K562 (cell line): ENCODE data around the gene PRSS12. TPM values are rescaled to one million over a fixed set of nuclear protein-coding genes. Genes with fewer than 3 reads are reported as not detected.

Experiments
- C11orf30 ChIP-seq: fragments of 450-650 bp; IDR thresholded peaks from 2 replicates; pipeline ENCODE4 v1.6.1; 2016; ENCODE audit warnings: low read depth, mild to moderate bottlenecking
- CBFA2T2 ChIP-seq: fragments of 450-650 bp; conservative IDR thresholded peaks from 2 replicates; pipeline ENCODE4 v1.6.1; 2017; ENCODE audit warnings: mild to moderate bottlenecking
- ELF1 ChIP-seq: fragments of 200-800 bp; sonication (Bioruptor generic); IDR thresholded peaks from 2 replicates; pipeline ENCODE4 v1.6.1; 2016; ENCODE audit warnings: missing genetic modification characterization, missing compliant biosample characterization
- FOXK1 ChIP-seq: sonication (generic); formaldehyde crosslinking; IDR thresholded peaks from 2 replicates; pipeline ENCODE4 v1.8.0; 2022; ENCODE audit warnings: missing genetic modification reagents, mild to moderate bottlenecking, borderline replicate concordance
- FOXM1 ChIP-seq, 2 experiments: fragments of 450-650 bp in 1 of 2; sonication (generic) in 1 of 2; formaldehyde crosslinking in 1 of 2; IDR thresholded peaks; 2 replicates each; pipeline versions ENCODE4 v1.6.1 to v1.9.0; 2017 to 2022; ENCODE audit warnings: low read depth in 2 of 2, mild to moderate bottlenecking in 2 of 2, missing genetic modification reagents in 1 of 2, moderate library complexity in 1 of 2
- HMGN3 ChIP-seq: IDR thresholded peaks from 2 replicates; pipeline ENCODE4 v1.6.1; 2011; ENCODE audit warnings: borderline replicate concordance, low read depth, mild to moderate bottlenecking, mixed read lengths, low read length; ENCODE audit not compliant: insufficient read length; ENCODE audit errors: extremely low read depth
- POLR2AphosphoS2 ChIP-seq: IDR thresholded peaks from 2 replicates; pipeline ENCODE4 v1.6.1; 2012; ENCODE audit warnings: low read length, improper control_type of control experiment
- RBM39 ChIP-seq: fragments of 200-400 bp; formaldehyde crosslinking; optimal IDR thresholded peaks from 2 replicates; pipeline ENCODE3; 2018; ENCODE audit warnings: low read depth, low read length
- SMAD2 ChIP-seq: fragments of 150-350 bp; IDR thresholded peaks from 2 replicates; pipeline ENCODE4 v1.6.1; 2014; ENCODE audit warnings: low read depth, mild to moderate bottlenecking, low read length
- XRCC4 ChIP-seq: IDR thresholded peaks from one replicate; pipeline ENCODE4 v1.6.1; 2011; ENCODE audit not compliant: insufficient read depth, insufficient read length; ENCODE audit errors: extremely low read depth
- ZNF274 ChIP-seq: IDR thresholded peaks from 2 replicates; pipeline ENCODE4 v1.6.1; 2011; ENCODE audit warnings: low read depth, mild to moderate bottlenecking, low read length, moderate library complexity, borderline replicate concordance
- ZNF408 ChIP-seq: fragments of 250-450 bp; sonication (Bioruptor Pico); IDR thresholded peaks from 2 replicates; pipeline ENCODE4 v1.4.0; 2020; ENCODE audit warnings: low read depth, mild to moderate bottlenecking, moderate library complexity
- ZNF696 ChIP-seq: fragments of 250-450 bp; sonication (Bioruptor Pico); conservative IDR thresholded peaks from 2 replicates; pipeline ENCODE4 v1.4.0; 2020; ENCODE audit warnings: mild to moderate bottlenecking, moderate library complexity
- polyA plus RNA-seq, 8 experiments: library from polyadenylated mRNA; depleted of rRNA in 4 of 8; stranded (reverse) in 5 of 8; unstranded in 3 of 8; fragments of >200 nt; fragmentation: Nextera tagmentation in 2 of 8; fragmentation: Illumina TruSeq in 1 of 8; extraction: Ambion mirVana in 2 of 8; extraction: Trizol in 1 of 8; gene quantifications; 2 replicates each; pipeline versions ENCODE4 v1.2.1 to v1.2.3, GENCODE V29; 2011 to 2014; ENCODE audit warnings: inconsistent platforms in 1 of 8, missing spikeins in 1 of 8
- total RNA-seq, 7 experiments: library from RNA; depleted of rRNA in 6 of 7; stranded (reverse); fragments of >200 nt in 6 of 7; fragmentation: Illumina TruSeq in 2 of 7; extraction: Trizol in 2 of 7; gene quantifications; 2 replicates each; pipeline versions ENCODE4 v1.2.1 to v1.2.3, GENCODE V29; 2011 to 2021; ENCODE audit warnings: low replicate concordance in 1 of 7
- TF ChIP-seq, protein P1 (sequence below), 2 experiments: fragments of 450-650 bp in 1 of 2; sonication (generic) in 1 of 2; formaldehyde crosslinking in 1 of 2; IDR thresholded peaks in 1 of 2; conservative IDR thresholded peaks in 1 of 2; 2 replicates each; pipeline versions ENCODE4 v1.6.1 to v1.8.1; 2016 to 2023; ENCODE audit warnings: mild to moderate bottlenecking in 2 of 2, moderate library complexity in 2 of 2, inconsistent platforms in 1 of 2, missing genetic modification reagents in 1 of 2
- TF ChIP-seq, protein P2 (sequence below): fragments of 250-450 bp; sonication (Bioruptor Pico); IDR thresholded peaks from 2 replicates; pipeline ENCODE4 v1.8.0; 2021; ENCODE audit warnings: borderline replicate concordance, mild to moderate bottlenecking, moderate library complexity; ENCODE audit not compliant: poor library complexity, severe bottlenecking
- TF ChIP-seq, protein P3 (sequence below): fragments of 450-650 bp; formaldehyde crosslinking; IDR thresholded peaks from 2 replicates; pipeline ENCODE4 v1.4.0; 2022; ENCODE audit warnings: missing genetic modification characterization
- TF ChIP-seq, protein P4 (sequence below): IDR thresholded peaks from 3 replicates; pipeline ENCODE4 v1.6.1; 2011; ENCODE audit warnings: borderline replicate concordance, mild to moderate bottlenecking; ENCODE audit not compliant: insufficient read length, insufficient read depth
- TF ChIP-seq, protein P5 (sequence below): fragments of 450-650 bp; formaldehyde crosslinking; IDR thresholded peaks from 2 replicates; pipeline ENCODE4 v1.4.0; 2022; ENCODE audit warnings: missing genetic modification characterization
- TF ChIP-seq, protein P6 (sequence below): fragments of 450-650 bp; IDR thresholded peaks from 2 replicates; pipeline ENCODE4 v1.6.1; 2018; ENCODE audit warnings: mild to moderate bottlenecking, low read depth; ENCODE audit not compliant: partially characterized antibody

The PRSS12 gene
- total and polyA plus RNA-seq, 9 of the 15 experiments (the other 6 are each of a cell fraction or from before 2014, with no cell fraction given) = 0.06 to 0.11 (median 0.09) TPM; not detected in 6

DNA sequence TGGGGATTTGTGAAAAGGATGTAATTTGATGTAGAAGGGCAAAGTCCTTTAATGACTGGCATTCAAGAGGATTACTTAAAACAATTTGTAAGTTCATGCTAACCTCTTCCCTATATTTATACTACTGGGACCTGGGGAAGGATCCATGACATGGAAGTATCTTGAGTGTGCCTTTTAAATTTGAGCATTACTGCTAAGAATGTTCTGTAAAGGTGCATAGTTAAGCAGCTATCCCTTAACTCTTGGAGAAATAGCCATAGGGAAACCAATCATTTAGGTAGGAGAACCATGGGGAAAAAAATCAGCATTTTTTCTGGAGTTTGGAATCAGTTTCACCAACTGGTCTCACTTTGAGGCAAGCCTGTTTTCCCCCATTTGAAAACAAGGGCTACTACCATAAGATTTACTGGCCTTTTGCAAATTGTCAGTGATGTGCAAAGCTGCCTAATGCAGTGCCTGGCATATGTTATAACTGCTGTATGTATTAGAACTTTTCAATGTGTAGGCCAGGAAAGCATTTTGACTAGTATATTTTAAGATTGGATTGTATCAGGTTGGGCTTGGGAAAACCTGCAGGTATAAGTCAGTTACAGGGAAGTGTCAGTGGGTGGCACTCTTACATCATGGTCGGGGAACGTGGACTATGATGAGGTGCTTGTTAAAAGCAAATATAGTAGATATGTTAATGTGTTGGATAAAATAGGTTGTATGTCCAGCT lies 72.1 kb downstream of the PRSS12 start (continued):
- TF ChIP-seq HMGN3 (no peak), FOXK1 (CRISPR knock-in tag) (no peak), ZNF408 (CRISPR knock-in tag) (no peak), XRCC4 (no peak), ZNF696 (CRISPR knock-in tag) (no peak), ZNF274 (no peak), C11orf30 (no peak), SMAD2 (no peak), POLR2AphosphoS2 (peak; percentile 89; the same call in 1 of the 2 replicates), CBFA2T2 (no peak), ELF1 (tag) (no peak), FOXM1 (IDR thresholded peaks at IDR 0.05; ENCODE audit: low read depth) (no peak), FOXM1 (CRISPR knock-in tag; IDR thresholded peaks at IDR 0.05; ENCODE audit: low read depth) (no peak), RBM39 (no peak)
- TF ChIP-seq, protein P1, sequence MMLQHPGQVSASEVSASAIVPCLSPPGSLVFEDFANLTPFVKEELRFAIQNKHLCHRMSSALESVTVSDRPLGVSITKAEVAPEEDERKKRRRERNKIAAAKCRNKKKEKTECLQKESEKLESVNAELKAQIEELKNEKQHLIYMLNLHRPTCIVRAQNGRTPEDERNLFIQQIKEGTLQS (IDR thresholded peaks at IDR 0.05) = peak; percentile 37
- TF ChIP-seq, protein P1 (CRISPR knock-in tag; conservative IDR thresholded peaks at IDR 0.05) = no peak
- TF ChIP-seq, protein P2, sequence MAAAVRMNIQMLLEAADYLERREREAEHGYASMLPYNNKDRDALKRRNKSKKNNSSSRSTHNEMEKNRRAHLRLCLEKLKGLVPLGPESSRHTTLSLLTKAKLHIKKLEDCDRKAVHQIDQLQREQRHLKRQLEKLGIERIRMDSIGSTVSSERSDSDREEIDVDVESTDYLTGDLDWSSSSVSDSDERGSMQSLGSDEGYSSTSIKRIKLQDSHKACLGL = no peak
- TF ChIP-seq, protein P3, sequence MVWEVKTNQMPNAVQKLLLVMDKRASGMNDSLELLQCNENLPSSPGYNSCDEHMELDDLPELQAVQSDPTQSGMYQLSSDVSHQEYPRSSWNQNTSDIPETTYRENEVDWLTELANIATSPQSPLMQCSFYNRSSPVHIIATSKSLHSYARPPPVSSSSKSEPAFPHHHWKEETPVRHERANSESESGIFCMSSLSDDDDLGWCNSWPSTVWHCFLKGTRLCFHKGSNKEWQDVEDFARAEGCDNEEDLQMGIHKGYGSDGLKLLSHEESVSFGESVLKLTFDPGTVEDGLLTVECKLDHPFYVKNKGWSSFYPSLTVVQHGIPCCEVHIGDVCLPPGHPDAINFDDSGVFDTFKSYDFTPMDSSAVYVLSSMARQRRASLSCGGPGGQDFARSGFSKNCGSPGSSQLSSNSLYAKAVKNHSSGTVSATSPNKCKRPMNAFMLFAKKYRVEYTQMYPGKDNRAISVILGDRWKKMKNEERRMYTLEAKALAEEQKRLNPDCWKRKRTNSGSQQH (CRISPR knock-in tag) = 0 out of 2 replicates have a peak, but pooled peaks have one; percentile 19
- TF ChIP-seq, protein P4, sequence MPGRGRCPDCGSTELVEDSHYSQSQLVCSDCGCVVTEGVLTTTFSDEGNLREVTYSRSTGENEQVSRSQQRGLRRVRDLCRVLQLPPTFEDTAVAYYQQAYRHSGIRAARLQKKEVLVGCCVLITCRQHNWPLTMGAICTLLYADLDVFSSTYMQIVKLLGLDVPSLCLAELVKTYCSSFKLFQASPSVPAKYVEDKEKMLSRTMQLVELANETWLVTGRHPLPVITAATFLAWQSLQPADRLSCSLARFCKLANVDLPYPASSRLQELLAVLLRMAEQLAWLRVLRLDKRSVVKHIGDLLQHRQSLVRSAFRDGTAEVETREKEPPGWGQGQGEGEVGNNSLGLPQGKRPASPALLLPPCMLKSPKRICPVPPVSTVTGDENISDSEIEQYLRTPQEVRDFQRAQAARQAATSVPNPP = no peak
- TF ChIP-seq, protein P5, sequence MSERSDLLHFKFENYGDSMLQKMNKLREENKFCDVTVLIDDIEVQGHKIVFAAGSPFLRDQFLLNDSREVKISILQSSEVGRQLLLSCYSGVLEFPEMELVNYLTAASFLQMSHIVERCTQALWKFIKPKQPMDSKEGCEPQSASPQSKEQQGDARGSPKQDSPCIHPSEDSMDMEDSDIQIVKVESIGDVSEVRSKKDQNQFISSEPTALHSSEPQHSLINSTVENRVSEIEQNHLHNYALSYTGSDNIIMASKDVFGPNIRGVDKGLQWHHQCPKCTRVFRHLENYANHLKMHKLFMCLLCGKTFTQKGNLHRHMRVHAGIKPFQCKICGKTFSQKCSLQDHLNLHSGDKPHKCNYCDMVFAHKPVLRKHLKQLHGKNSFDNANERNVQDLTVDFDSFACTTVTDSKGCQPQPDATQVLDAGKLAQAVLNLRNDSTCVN (CRISPR knock-in tag) = 0 out of 2 replicates have a peak, but pooled peaks have one; percentile 8
- TF ChIP-seq, protein P6, sequence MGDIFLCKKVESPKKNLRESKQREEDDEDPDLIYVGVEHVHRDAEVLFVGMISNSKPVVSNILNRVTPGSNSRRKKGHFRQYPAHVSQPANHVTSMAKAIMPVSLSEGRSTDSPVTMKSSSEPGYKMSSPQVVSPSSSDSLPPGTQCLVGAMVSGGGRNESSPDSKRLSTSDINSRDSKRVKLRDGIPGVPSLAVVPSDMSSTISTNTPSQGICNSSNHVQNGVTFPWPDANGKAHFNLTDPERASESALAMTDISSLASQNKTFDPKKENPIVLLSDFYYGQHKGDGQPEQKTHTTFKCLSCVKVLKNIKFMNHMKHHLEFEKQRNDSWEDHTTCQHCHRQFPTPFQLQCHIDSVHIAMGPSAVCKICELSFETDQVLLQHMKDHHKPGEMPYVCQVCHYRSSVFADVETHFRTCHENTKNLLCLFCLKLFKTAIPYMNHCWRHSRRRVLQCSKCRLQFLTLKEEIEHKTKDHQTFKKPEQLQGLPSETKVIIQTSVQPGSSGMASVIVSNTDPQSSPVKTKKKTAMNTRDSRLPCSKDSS = no peak
